ENCODE measurements around the gene NRXN3. TPM values are rescaled to one million over a fixed set of nuclear protein-coding genes. Genes with fewer than 3 reads are reported as not detected.

The NRXN3 gene
- total and polyA plus RNA-seq, 2 donors (not counting 1 experiment from before 2014, with no cell fraction given), result not detected

- Histone ChIP-seq H3K79me2 (ENCODE audit: control insufficient read depth, insufficient read depth, low read length) (no peaks in the 10 kb centered on the region), H3K36me3 (replicated peaks in 1 of 2; ENCODE audit: control extremely low read depth in 1 of 2, control insufficient read depth in 1 of 2, extremely low read depth in 1 of 2, insufficient read depth in 2 of 2, low read length in 1 of 2) (no peaks in the 10 kb centered on the region), H4K20me1 (ENCODE audit: control insufficient read depth, insufficient read depth, low read length, poor library complexity, severe bottlenecking) (no peaks in the 10 kb centered on the region), H3K4me2 (replicated peaks; ENCODE audit: low read depth, low read length, poor library complexity, severe bottlenecking) (no peak overlapping the region), H3K4me1 (ENCODE audit: control insufficient read depth in 2 of 2, insufficient read depth in 2 of 2, low read length in 2 of 2) (no peaks in the 10 kb centered on the region), H2AFZ (ENCODE audit: insufficient read depth, low read depth, low read length, poor library complexity, severe bottlenecking) (no peak overlapping the region), H3K9me3 (ENCODE audit: control extremely low read depth in 1 of 3, control insufficient read depth in 2 of 3, insufficient read depth in 1 of 3, low read length in 2 of 3) (no peaks in the 10 kb centered on the region), H3K27me3 (replicated peaks in 1 of 4; ENCODE audit: control extremely low read depth in 1 of 4, control insufficient read depth in 3 of 4, insufficient read depth in 4 of 4, low read length in 3 of 4) (no peaks in the 10 kb centered on the region), H3K27ac (ENCODE audit: low read length in 2 of 2) (no peak overlapping the region), H3K4me3 (ENCODE audit: control extremely low read depth in 1 of 5, extremely low read depth in 1 of 5, insufficient read depth in 1 of 5, low read depth in 2 of 5, low read length in 4 of 5) (no peak overlapping the region), H3K9ac (ENCODE audit: low read length) (no peak overlapping the region)
- H3K27me3 Mint-ChIP-seq, result no peaks in the 10 kb centered on the region
- CTCF ChIA-PET, result no interaction called here
- POLR2A ChIA-PET, result no interaction called here
- intact Hi-C loops (cut with micrococcal nuclease), result no loop called here
- no peak overlapping the region for H3K4me3 Mint-ChIP-seq
- no peak for ATAC-seq (ENCODE audit: low read depth)
- 83% methylated on average over 6 of the region's 11 CpGs for WGBS (ENCODE audit: insufficient coverage)
- no peaks in the 10 kb centered on the region for H3K4me1 Mint-ChIP-seq
- no peak for DNase-seq
- H3K9me3 Mint-ChIP-seq (ENCODE audit: insufficient read depth), result no peaks in the 10 kb centered on the region
- TF ChIP-seq CTCF (IDR thresholded peaks at IDR 0.05), result no peak
- no peak overlapping the region for H3K27ac Mint-ChIP-seq
Observed at GRCh38 chr14:79705126-79705894, 1535.1 kb downstream of the NRXN3 start.

GRCh38 chr14:79706382-79706781, 1536.2 kb downstream of the NRXN3 start:
- Histone ChIP-seq H3K4me2 (replicated peaks; ENCODE audit: low read depth, low read length, poor library complexity, severe bottlenecking) (no peak overlapping the region), H4K20me1 (ENCODE audit: control insufficient read depth, insufficient read depth, low read length, poor library complexity, severe bottlenecking) (no peaks in the 10 kb centered on the region), H3K9ac (ENCODE audit: low read length) (no peak overlapping the region), H3K27me3 (replicated peaks in 1 of 4; ENCODE audit: control extremely low read depth in 1 of 4, control insufficient read depth in 3 of 4, insufficient read depth in 4 of 4, low read length in 3 of 4) (no peaks in the 10 kb centered on the region), H3K4me1 (ENCODE audit: control insufficient read depth in 2 of 2, insufficient read depth in 2 of 2, low read length in 2 of 2) (no peaks in the 10 kb centered on the region), H3K36me3 (replicated peaks in 1 of 2; ENCODE audit: control extremely low read depth in 1 of 2, control insufficient read depth in 1 of 2, extremely low read depth in 1 of 2, insufficient read depth in 2 of 2, low read length in 1 of 2) (no peaks in the 10 kb centered on the region), H3K9me3 (ENCODE audit: control extremely low read depth in 1 of 3, control insufficient read depth in 2 of 3, insufficient read depth in 1 of 3, low read length in 2 of 3) (no peaks in the 10 kb centered on the region), H3K27ac (ENCODE audit: low read length in 2 of 2) (no peak overlapping the region), H3K79me2 (ENCODE audit: control insufficient read depth, insufficient read depth, low read length) (no peaks in the 10 kb centered on the region), H3K4me3 (ENCODE audit: control extremely low read depth in 1 of 5, extremely low read depth in 1 of 5, insufficient read depth in 1 of 5, low read depth in 2 of 5, low read length in 4 of 5) (no peak overlapping the region), H2AFZ (ENCODE audit: insufficient read depth, low read depth, low read length, poor library complexity, severe bottlenecking) (no peak overlapping the region)
- H3K27ac Mint-ChIP-seq, result no peak overlapping the region
- H3K9me3 Mint-ChIP-seq (ENCODE audit: insufficient read depth), result no peaks in the 10 kb centered on the region
- CTCF ChIA-PET, result no interaction called here
- ATAC-seq (ENCODE audit: low read depth) (no peak), DNase-seq (no peak)
- no peaks in the 10 kb centered on the region for H3K4me1 Mint-ChIP-seq
- H3K27me3 Mint-ChIP-seq, result no peaks in the 10 kb centered on the region
- no CpG with 5 or more reads among the region's 2 CpGs for WGBS (ENCODE audit: insufficient coverage)
- intact Hi-C loops (cut with micrococcal nuclease), result no loop called here
- TF ChIP-seq EZH2 (IDR thresholded peaks at IDR 0.05; ENCODE audit: borderline replicate concordance, insufficient read depth, low read depth, low read length, poor library complexity, severe bottlenecking) (no peak), CTCF (IDR thresholded peaks at IDR 0.05) (no peak)
- no peak overlapping the region for H3K4me3 Mint-ChIP-seq
- POLR2A ChIA-PET, result no interaction called here
